Measurements from ENCODE around the gene ASB8. TPM values are rescaled to one million over a fixed set of nuclear protein-coding genes. Genes with fewer than 3 reads are reported as not detected.
"Not testable (repeated sequence)": the region's sequence is repeated elsewhere in the genome, so short reads cannot be mapped to it uniquely, and the experiment has no call there.

ASB8 gene
- total and polyA plus RNA-seq, 2 donors: 22.1 to 23.2 TPM

DNA sequence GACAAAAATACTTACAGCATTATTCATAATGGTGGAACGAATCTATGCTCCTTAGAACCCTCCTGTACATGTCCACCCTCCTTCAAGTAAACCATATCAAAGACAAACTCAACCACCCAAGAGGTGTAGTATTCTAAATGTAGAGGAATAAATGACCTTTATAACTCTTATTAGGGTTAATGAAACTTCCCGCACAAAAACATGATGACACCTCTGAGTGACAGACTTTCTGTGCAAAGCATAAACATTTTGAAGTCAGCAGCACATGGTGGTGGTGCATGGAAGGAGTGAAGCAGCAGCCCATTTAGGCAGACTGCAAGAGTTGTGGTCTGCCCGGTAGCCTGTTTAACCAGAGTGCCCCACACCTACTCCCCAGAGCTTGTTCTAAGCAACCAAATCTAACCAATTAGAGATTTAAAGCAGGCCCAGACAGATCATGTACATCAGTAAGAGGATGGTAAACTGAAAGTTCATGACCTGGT lies 615 bp upstream of the ASB8 start:
- H3K9me3 ChIP-seq (ENCODE audit: control insufficient read depth in 2 of 2, insufficient read depth in 1 of 2, low read length in 1 of 2): no peaks in the 10 kb centered on the region
- no peaks in the 10 kb centered on the region for H3K27me3 ChIP-seq (ENCODE audit: control insufficient read depth in 2 of 2, insufficient read depth in 1 of 2, low read length in 1 of 2)
- H3K4me3 ChIP-seq (ENCODE audit: low read length in 2 of 2): peak overlapping the region; percentile 89 to 94
- peak in 1 of 9 donors; percentile 7 for DNase-seq (ENCODE audit: low read depth in 6 of 9, low spot score in 9 of 9)
- peaks cover 5 to 7% of the 10 kb centered on the region in 2 donors for H3K36me3 ChIP-seq (ENCODE audit: control insufficient read depth in 2 of 2, insufficient read depth in 2 of 2, low read length in 1 of 2)
- H3K4me1 ChIP-seq (ENCODE audit: control insufficient read depth in 2 of 2, insufficient read depth in 2 of 2, low read length in 2 of 2): peaks cover 12 to 18% of the 10 kb centered on the region in 2 donors
- peak overlapping the region; percentile 92 to 96 for H3K27ac ChIP-seq (ENCODE audit: low read depth in 1 of 2, low read length in 1 of 2)
- WGBS: 72% methylated on average over 3 of the region's 3 CpGs

DNA sequence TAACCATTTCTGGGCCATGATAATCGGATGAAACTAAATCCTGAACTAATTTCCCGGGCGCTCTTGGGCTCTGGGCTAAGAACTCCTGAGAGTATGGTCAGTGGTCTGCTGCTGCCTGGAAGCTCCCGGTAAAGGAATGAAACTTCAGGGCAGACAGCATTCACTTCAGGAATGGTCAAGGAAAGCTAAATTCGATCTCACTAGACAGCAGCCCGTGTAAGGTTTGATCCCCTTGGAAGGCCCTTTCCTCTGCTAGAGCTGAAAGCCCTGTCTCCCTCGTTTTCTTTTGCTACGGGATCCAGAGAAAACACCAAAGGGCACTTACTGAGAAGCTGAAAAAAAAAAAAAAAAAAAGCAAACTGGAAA lies 680 bp downstream of the ASB8 start:
- Histone ChIP-seq H3K9me3 (ENCODE audit: control insufficient read depth in 2 of 2, insufficient read depth in 1 of 2, low read length in 1 of 2) (no peaks in the 10 kb centered on the region), H3K27ac (ENCODE audit: low read depth in 1 of 2, low read length in 1 of 2) (peak overlapping the region in 1 of 2 donors; percentile 96), H3K4me3 (ENCODE audit: low read length in 2 of 2) (peak overlapping the region; percentile 89 to 94), H3K27me3 (ENCODE audit: control insufficient read depth in 2 of 2, insufficient read depth in 1 of 2, low read length in 1 of 2) (no peaks in the 10 kb centered on the region), H3K36me3 (ENCODE audit: control insufficient read depth in 2 of 2, insufficient read depth in 2 of 2, low read length in 1 of 2) (peaks cover 15 to 19% of the 10 kb centered on the region in 2 donors), H3K4me1 (ENCODE audit: control insufficient read depth in 2 of 2, insufficient read depth in 2 of 2, low read length in 2 of 2) (peaks cover 12 to 18% of the 10 kb centered on the region in 2 donors)
- peak in 1 of 9 donors; percentile 2 for DNase-seq (ENCODE audit: low read depth in 6 of 9, low spot score in 9 of 9)
- 38% methylated on average over 8 of the region's 8 CpGs for WGBS

DNA sequence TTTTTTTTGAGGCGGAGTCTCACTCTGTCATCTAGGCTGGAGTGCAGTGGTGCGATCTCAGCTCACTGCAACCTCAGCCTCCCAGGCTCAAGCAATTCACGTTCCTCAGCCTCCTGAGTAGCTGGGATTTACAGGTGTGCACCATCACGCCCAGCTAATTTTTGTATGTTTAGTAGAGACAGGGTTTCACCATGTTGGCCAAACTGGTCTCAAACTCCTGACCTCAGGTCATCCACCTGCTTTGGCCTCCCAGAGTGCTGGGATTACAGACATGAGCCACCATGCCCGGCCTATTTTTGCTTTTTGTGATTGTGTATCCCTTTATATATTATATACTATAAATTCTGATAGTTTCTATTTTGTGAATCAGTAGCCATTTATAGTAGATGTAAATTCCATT lies 1.5 kb downstream of the ASB8 start:
- H3K36me3 ChIP-seq (ENCODE audit: control insufficient read depth in 2 of 2, insufficient read depth in 2 of 2, low read length in 1 of 2): peaks cover 23 to 27% of the 10 kb centered on the region in 2 donors
- H3K27ac ChIP-seq (ENCODE audit: low read depth in 1 of 2, low read length in 1 of 2); H3K9me3 ChIP-seq (ENCODE audit: control insufficient read depth in 2 of 2, insufficient read depth in 1 of 2, low read length in 1 of 2); H3K4me3 ChIP-seq (ENCODE audit: low read length in 2 of 2); DNase-seq (ENCODE audit: low read depth in 6 of 9, low spot score in 9 of 9); H3K27me3 ChIP-seq (ENCODE audit: control insufficient read depth in 2 of 2, insufficient read depth in 1 of 2, low read length in 1 of 2): not testable (repeated sequence)
- peaks cover 12 to 16% of the 10 kb centered on the region in 2 donors for H3K4me1 ChIP-seq (ENCODE audit: control insufficient read depth in 2 of 2, insufficient read depth in 2 of 2, low read length in 2 of 2)
- WGBS: 99% methylated on average over 5 of the region's 5 CpGs

DNA sequence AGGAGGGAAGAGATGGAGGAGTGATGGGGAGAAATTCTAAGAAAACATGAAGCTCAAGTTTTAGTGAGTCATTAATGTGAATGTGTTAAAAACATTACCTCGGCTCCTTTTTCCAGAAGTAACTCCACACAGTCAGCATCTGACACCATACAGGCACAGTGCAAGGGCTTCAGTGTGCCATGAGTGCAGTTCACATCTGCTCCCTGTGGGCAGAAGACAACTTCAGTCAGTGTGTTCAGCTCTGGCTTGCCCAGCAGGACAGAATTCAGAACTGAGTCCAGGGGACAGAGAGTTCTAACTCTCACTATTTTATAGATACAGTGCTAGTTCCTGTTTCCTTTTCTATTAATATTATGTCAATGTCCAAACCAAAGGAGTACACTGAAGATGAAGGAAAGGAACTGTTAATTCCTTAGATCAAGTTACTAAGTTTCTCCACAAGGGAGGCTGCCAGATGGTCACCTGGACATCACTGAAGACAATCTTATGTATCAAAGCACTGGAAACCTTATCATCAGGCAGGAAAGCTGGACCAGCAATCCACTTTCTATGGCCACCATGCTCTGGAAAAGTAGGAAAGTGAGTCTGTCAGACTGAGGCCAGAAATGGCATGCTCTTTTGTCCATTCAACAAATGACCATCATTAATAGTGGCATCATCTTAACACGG lies 6.1 kb downstream of the ASB8 start:
- WGBS: 87% methylated on average over 2 of the region's 2 CpGs
- H3K27ac ChIP-seq (ENCODE audit: low read depth in 1 of 2, low read length in 1 of 2): no peak overlapping the region
- H3K27me3 ChIP-seq (ENCODE audit: control insufficient read depth in 2 of 2, insufficient read depth in 1 of 2, low read length in 1 of 2): no peaks in the 10 kb centered on the region
- peaks cover under 1 to 3% of the 10 kb centered on the region in 2 donors for H3K4me1 ChIP-seq (ENCODE audit: control insufficient read depth in 2 of 2, insufficient read depth in 2 of 2, low read length in 2 of 2)
- H3K9me3 ChIP-seq (ENCODE audit: control insufficient read depth in 2 of 2, insufficient read depth in 1 of 2, low read length in 1 of 2): no peaks in the 10 kb centered on the region
- DNase-seq (ENCODE audit: low read depth in 6 of 9, low spot score in 9 of 9): no peak
- H3K36me3 ChIP-seq (ENCODE audit: control insufficient read depth in 2 of 2, insufficient read depth in 2 of 2, low read length in 1 of 2): peaks cover 50 to 65% of the 10 kb centered on the region in 2 donors
- H3K4me3 ChIP-seq (ENCODE audit: low read length in 2 of 2): no peak overlapping the region

DNA sequence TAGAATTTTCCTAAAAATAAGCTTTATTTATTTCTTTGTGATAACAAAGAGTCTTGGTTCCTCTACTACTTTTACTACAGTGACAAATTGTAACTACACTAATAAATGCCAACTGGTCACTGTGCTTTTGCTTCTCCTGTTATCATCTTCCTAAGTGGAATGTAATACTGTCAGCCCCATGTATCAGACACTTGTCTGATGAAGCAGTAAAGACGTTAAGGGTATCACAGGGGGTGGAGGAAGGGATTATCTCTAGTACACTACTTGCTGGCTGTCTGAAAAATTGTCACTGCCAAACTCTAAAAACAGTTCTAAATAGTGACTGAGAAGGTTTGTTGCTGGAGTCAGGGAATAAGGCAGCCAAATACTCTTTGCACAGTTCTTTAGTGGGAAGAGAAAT lies 11.3 kb downstream of the ASB8 start:
- DNase-seq (ENCODE audit: low read depth in 6 of 9, low spot score in 9 of 9): no peak
- H3K9me3 ChIP-seq (ENCODE audit: control insufficient read depth in 2 of 2, insufficient read depth in 1 of 2, low read length in 1 of 2): no peaks in the 10 kb centered on the region
- H3K4me3 ChIP-seq (ENCODE audit: low read length in 2 of 2): no peak overlapping the region
- peaks cover 44 to 74% of the 10 kb centered on the region in 2 donors for H3K36me3 ChIP-seq (ENCODE audit: control insufficient read depth in 2 of 2, insufficient read depth in 2 of 2, low read length in 1 of 2)
- H3K4me1 ChIP-seq (ENCODE audit: control insufficient read depth in 2 of 2, insufficient read depth in 2 of 2, low read length in 2 of 2): no peaks in the 10 kb centered on the region
- no peak overlapping the region for H3K27ac ChIP-seq (ENCODE audit: low read depth in 1 of 2, low read length in 1 of 2)
- 94% methylated on average over 1 of the region's 1 CpG for whole genome bisulfite sequencing
- no peaks in the 10 kb centered on the region for H3K27me3 ChIP-seq (ENCODE audit: control insufficient read depth in 2 of 2, insufficient read depth in 1 of 2, low read length in 1 of 2)

DNA sequence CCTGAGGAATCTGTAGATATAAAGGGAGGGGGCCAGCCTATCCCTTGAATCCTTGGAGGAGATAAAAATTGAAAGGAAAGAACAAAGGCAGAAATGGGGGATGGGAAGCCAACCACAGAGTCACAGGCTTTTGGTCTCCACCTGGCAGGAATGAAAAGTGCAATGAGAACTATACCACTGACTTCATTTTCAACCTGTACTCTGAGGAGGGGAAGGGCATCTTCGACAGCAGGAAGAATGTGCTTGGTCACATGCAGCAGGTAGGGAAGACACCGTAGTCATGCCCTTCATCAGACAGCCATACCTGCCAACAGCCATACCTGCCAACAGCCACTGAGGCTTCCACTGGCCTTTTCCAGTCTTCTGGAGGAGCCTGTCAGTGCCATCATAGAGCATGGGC lies 13.4 kb downstream of the ASB8 start:
- Histone ChIP-seq H3K27ac (ENCODE audit: low read depth in 1 of 2, low read length in 1 of 2) (no peak overlapping the region), H3K9me3 (ENCODE audit: control insufficient read depth in 2 of 2, insufficient read depth in 1 of 2, low read length in 1 of 2) (no peaks in the 10 kb centered on the region), H3K4me3 (ENCODE audit: low read length in 2 of 2) (no peak overlapping the region), H3K27me3 (ENCODE audit: control insufficient read depth in 2 of 2, insufficient read depth in 1 of 2, low read length in 1 of 2) (no peaks in the 10 kb centered on the region), H3K4me1 (ENCODE audit: control insufficient read depth in 2 of 2, insufficient read depth in 2 of 2, low read length in 2 of 2) (no peaks in the 10 kb centered on the region), H3K36me3 (ENCODE audit: control insufficient read depth in 2 of 2, insufficient read depth in 2 of 2, low read length in 1 of 2) (peaks cover 26 to 62% of the 10 kb centered on the region in 2 donors)
- WGBS: 96% methylated on average over 2 of the region's 2 CpGs
- no peak for DNase-seq (ENCODE audit: low read depth in 6 of 9, low spot score in 9 of 9)

DNA sequence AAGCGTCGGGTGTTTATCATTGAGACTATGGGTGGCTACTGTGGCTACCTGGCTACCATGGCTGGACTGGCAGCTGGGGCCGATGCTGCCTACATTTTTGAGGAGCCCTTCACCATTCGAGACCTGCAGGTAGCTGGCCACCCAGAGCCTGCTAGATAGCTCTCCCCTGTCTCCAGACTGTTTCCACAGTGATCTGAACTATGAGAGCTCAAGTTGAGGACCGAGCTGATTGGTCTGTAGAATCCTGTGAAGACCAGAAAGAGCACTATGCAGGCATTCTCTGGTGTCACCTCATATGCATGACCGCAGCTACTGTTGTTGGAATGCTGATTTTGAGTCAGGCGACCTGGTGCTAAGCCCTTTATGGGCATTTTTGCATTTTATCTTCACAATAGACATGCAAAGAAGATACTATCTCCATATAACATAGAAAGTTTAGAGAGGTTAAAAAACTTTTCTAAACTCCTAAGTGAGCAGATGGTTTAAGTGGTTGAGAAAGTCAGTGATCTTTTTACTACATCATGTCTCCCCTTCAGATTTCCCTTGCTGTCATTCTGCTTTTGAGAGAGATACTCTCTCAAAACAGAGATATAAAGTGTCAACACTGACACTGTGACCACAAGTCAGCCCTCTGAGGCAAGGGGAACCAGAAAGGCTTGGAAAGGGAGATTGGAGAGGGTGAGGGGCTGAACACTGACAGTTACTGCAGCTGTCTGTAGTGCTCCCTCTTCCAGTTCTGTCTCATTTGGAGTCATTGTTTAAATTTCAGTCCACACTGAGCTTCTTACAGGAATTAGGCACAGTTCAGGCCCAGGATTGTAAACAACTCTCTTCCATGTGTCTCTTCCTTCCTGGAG lies 14.3 kb downstream of the ASB8 start:
- Histone ChIP-seq H3K27ac (ENCODE audit: low read depth in 1 of 2, low read length in 1 of 2) (no peak overlapping the region), H3K27me3 (ENCODE audit: control insufficient read depth in 2 of 2, insufficient read depth in 1 of 2, low read length in 1 of 2) (no peaks in the 10 kb centered on the region), H3K4me1 (ENCODE audit: control insufficient read depth in 2 of 2, insufficient read depth in 2 of 2, low read length in 2 of 2) (no peaks in the 10 kb centered on the region), H3K36me3 (ENCODE audit: control insufficient read depth in 2 of 2, insufficient read depth in 2 of 2, low read length in 1 of 2) (peaks cover 18 to 60% of the 10 kb centered on the region in 2 donors), H3K4me3 (ENCODE audit: low read length in 2 of 2) (no peak overlapping the region), H3K9me3 (ENCODE audit: control insufficient read depth in 2 of 2, insufficient read depth in 1 of 2, low read length in 1 of 2) (no peaks in the 10 kb centered on the region)
- 98% methylated on average over 7 of the region's 7 CpGs for WGBS
- no peak for DNase-seq (ENCODE audit: low read depth in 6 of 9, low spot score in 9 of 9)

DNA sequence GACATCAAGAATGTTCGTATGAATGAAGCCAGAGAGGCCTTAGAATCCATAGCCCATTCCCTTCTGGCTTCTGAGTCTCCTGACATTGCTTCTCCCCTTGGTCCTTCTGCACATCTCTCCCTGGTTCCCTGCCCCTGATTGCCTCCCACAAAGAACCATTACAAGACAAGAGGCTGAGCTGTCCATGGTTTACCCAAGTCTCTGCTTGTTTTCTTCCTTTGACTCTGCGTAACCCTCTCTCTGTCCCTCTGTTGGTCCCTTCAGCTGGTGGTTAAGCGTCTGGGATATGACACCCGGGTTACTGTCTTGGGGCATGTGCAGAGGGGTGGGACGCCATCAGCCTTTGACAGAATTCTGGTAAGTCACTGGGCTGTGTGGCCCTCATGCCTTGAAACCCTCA lies 22.3 kb downstream of the ASB8 start:
- no peaks in the 10 kb centered on the region for H3K4me1 ChIP-seq (ENCODE audit: control insufficient read depth in 2 of 2, insufficient read depth in 2 of 2, low read length in 2 of 2)
- no peaks in the 10 kb centered on the region for H3K27me3 ChIP-seq (ENCODE audit: control insufficient read depth in 2 of 2, insufficient read depth in 1 of 2, low read length in 1 of 2)
- DNase-seq (ENCODE audit: low read depth in 6 of 9, low spot score in 9 of 9): no peak
- no peak overlapping the region for H3K27ac ChIP-seq (ENCODE audit: low read depth in 1 of 2, low read length in 1 of 2)
- no peak overlapping the region for H3K4me3 ChIP-seq (ENCODE audit: low read length in 2 of 2)
- H3K9me3 ChIP-seq (ENCODE audit: control insufficient read depth in 2 of 2, insufficient read depth in 1 of 2, low read length in 1 of 2): no peaks in the 10 kb centered on the region
- WGBS: 98% methylated on average over 5 of the region's 5 CpGs
- H3K36me3 ChIP-seq (ENCODE audit: control insufficient read depth in 2 of 2, insufficient read depth in 2 of 2, low read length in 1 of 2): peaks cover 11 to 34% of the 10 kb centered on the region in 2 donors

DNA sequence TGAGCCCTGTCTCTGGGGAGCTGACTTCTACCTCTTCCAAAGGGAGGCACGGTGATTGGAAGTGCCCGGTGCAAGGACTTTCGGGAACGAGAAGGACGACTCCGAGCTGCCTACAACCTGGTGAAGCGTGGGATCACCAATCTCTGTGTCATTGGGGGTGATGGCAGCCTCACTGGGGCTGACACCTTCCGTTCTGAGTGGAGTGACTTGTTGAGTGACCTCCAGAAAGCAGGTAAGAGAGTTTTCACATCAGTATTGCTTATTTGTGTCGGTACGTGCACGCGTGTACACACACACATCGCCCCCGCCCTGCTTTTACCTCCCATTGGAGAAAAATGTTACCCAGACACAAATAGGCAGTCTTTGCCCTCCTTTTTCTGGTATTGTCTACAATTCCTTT lies 24.5 kb downstream of the ASB8 start:
- Histone ChIP-seq H3K4me1 (ENCODE audit: control insufficient read depth in 2 of 2, insufficient read depth in 2 of 2, low read length in 2 of 2) (no peaks in the 10 kb centered on the region), H3K27ac (ENCODE audit: low read depth in 1 of 2, low read length in 1 of 2) (no peak overlapping the region), H3K36me3 (ENCODE audit: control insufficient read depth in 2 of 2, insufficient read depth in 2 of 2, low read length in 1 of 2) (peaks cover 11 to 24% of the 10 kb centered on the region in 2 donors), H3K4me3 (ENCODE audit: low read length in 2 of 2) (no peak overlapping the region), H3K9me3 (ENCODE audit: control insufficient read depth in 2 of 2, insufficient read depth in 1 of 2, low read length in 1 of 2) (no peaks in the 10 kb centered on the region), H3K27me3 (ENCODE audit: control insufficient read depth in 2 of 2, insufficient read depth in 1 of 2, low read length in 1 of 2) (no peaks in the 10 kb centered on the region)
- no peak for DNase-seq (ENCODE audit: low read depth in 6 of 9, low spot score in 9 of 9)
- 94% methylated on average over 14 of the region's 14 CpGs for WGBS

All from thymus (tissue), 11 donors.